Right renal cortex interstitium (tissue), 3 donors: Measurements from ENCODE around the gene GLI2. TPM values are rescaled to one million over a fixed set of nuclear protein-coding genes. Genes with fewer than 3 reads are reported as not detected.

ENCODE experiments used
- DNase-seq, 3 donors: peaks; one replicate each; pipeline ENCODE4 v3.0.0-alpha.2; 2013; ENCODE audit warnings: low read depth in 3 of 3, low spot score in 2 of 3
- polyA plus RNA-seq, 3 donors: library from polyadenylated mRNA; unstranded; fragments of 120-200 nt; gene quantifications; one replicate each; pipeline ENCODE4 v1.2.1, GENCODE V29; 2013; ENCODE audit not compliant: insufficient read length in 3 of 3

The GLI2 gene
- polyA plus RNA-seq, 3 donors = 8.1 to 9.3 (median 8.4) TPM

- no peak for DNase-seq
Measured at GRCh38 chr2:120711694-120712093, 24.0 kb upstream of the GLI2 start.

GRCh38 chr2:120712180-120712681 is 23.4 kb upstream of the GLI2 start:
- DNase-seq = no peak

- DNase-seq = no peak
Measured at GRCh38 chr2:120715353-120715752, 20.3 kb upstream of the GLI2 start.

- DNase-seq = no peak
Measured at GRCh38 chr2:120715941-120716340, 19.7 kb upstream of the GLI2 start.

- no peak for DNase-seq
Measured at GRCh38 chr2:120716641-120717585, 18.8 kb upstream of the GLI2 start.

GRCh38 chr2:120719491-120719890 is 16.2 kb upstream of the GLI2 start:
- DNase-seq = no peak

GRCh38 chr2:120720231-120720630 is 15.4 kb upstream of the GLI2 start:
- no peak for DNase-seq

GRCh38 chr2:120720746-120721375 is 14.8 kb upstream of the GLI2 start:
- DNase-seq = no peak

GRCh38 chr2:120722246-120722567 is 13.5 kb upstream of the GLI2 start:
- DNase-seq = no peak

GRCh38 chr2:120722568-120723421 is 12.9 kb upstream of the GLI2 start:
- no peak for DNase-seq

- DNase-seq = no peak
Measured at GRCh38 chr2:120726245-120726644, 9.4 kb upstream of the GLI2 start.

- DNase-seq = no peak
Measured at GRCh38 chr2:120729406-120730399, 6.0 kb upstream of the GLI2 start.

GRCh38 chr2:120731175-120731574 is 4.5 kb upstream of the GLI2 start:
- DNase-seq = no peak

GRCh38 chr2:120732506-120733237 is 3.0 kb upstream of the GLI2 start:
- no peak for DNase-seq

- DNase-seq = no peak
Measured at GRCh38 chr2:120733238-120733932, 2.3 kb upstream of the GLI2 start.

GRCh38 chr2:120734930-120735651 is 577 bp upstream of the GLI2 start:
- no peak for DNase-seq

- DNase-seq = no peak
Measured at GRCh38 chr2:120736202-120736623, 545 bp downstream of the GLI2 start.
